ENCODE results near the gene IGSF22.
"Not testable (repeated sequence)": the region's sequence is repeated elsewhere in the genome, so short reads cannot be mapped to it uniquely, and the experiment has no call there.

IGSF22 gene

DNA sequence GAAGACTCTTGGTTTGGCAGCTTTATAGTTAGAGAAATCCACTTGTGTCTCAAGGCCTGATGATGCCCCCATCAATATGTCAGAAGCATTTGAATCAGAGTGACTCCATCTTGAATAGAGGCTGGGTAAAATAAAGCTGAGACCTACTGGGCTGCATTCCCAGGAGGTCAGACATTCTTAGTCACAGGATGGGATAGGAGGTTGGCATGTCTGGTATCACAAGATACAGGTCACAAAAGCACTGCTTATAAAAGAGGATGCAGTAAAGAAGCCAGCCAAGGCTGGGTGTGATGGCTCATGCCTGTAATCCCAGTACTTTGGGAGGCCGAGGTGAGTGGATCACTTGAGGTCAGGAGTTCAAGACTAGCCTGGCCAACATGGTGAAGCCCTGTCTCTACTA is 44.0 kb downstream of the IGSF22 start:
- DNase-seq, result not testable (repeated sequence)

DNA sequence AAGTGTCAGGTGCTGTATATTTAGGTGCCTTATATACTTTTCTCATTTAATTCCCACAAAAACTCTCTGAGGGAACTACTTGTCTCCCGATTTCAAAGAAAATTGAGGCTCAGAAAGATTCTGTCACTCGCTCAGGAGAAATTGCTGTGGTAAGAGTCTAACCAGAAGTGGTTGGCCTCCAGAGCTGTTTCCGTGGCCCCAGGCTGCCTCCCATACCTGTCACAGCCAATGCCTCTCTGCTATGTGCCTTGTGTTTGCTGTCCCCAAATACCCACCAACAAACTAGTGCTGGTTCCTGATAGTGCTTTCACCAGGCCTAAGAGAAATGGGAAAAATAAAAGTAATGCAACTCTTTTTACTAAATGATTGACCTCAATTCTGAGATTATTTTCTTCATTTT is 48.4 kb downstream of the IGSF22 start:
- DNase-seq, result no peak

DNA sequence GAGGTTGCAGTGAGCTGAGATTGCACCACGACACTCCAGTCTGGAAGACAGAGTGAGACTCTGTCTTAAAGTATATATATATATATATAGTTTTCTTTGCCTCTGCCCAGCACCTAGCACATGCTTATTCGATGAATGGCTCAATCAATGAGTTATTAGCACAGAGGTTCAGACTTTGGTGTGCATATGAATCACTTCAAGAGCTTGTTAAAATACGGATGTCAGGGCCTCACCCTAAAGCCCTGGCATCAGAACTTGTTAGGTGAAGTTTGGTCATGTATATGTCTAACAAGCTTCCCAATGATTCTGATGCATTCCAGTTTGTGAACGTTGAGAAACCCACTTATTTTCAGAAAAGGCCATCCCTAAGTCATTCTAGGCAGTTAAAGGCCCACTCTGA is 49.2 kb downstream of the IGSF22 start:
- DNase-seq, result no peak

DNA sequence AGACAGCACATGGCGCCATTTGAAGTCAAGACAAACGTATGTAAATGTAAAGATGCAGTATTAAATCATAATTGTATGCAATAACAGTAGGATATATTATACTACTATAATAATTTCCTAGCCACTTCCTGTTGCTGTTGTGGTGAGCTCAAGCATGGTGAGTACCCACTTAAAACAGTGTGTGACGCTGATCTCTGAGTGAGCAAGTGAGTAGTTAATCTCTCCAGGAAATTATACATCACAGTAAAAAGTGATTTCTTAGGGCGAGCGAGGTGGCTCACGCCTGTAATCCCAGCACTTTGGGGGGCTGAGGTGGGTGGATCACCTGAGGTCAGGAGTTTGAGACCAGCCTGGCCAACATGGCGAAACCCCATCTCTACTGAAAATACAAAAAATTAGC is 53.8 kb downstream of the IGSF22 start:
- peak; percentile 76 for DNase-seq

DNA sequence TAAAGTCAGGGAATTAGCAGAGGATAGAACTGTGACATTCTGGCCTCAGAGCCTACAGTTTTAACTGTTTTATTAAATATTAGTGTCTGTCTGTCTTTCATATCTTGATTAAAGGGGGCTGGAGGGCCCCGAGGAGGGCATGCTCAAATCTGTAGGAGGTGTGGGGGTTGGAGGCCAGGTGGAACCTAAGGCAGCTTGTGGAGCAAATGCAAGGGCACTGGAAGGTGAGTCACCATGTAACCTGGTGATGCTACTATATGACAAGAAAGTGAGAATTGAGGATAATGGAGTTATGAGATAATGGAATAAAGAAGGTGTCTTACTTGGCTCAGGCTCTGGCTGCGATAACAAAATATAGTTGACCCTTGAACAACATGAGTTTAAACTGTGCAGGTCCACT is 54.7 kb downstream of the IGSF22 start:
- DNase-seq, result no peak

DNA sequence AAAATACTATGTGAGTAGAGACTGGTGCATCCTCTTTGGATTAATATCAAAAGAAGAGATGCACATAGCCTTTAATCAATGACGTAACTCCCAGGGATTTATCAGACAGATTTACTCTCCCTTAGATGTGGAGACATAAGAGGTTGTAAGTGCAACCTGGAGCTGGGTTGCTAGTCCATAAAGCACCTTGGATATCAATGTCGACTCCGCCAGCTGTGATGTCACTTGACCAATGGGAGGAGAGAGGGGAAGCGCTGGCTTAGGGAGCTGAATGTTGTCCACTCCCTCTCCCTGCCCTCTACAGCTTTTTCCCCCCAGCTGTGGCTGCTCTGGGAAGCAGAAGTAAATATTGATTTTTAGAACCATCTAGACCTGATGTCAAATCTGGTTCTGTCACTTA is 56.3 kb downstream of the IGSF22 start:
- DNase-seq, result no peak

DNA sequence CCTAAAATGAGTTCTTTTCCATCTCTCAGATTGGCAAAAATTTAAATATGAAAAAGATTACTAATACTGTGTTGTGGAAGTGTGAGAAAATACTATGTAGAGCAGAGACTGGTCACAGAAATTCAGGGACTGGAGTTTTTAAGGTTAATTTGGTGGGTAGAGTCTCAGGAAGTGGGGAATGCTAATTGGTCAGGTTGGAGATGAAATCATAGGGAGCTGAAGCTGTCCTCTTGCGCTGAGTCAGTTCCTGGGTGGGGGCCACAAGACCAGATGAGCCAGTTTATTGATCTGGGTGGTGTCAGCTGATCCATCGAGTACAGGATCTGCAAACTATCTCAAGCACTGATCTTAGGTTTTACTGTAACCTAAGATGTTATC is 56.8 kb downstream of the IGSF22 start:
- DNase-seq, result peak; percentile 35

DNA sequence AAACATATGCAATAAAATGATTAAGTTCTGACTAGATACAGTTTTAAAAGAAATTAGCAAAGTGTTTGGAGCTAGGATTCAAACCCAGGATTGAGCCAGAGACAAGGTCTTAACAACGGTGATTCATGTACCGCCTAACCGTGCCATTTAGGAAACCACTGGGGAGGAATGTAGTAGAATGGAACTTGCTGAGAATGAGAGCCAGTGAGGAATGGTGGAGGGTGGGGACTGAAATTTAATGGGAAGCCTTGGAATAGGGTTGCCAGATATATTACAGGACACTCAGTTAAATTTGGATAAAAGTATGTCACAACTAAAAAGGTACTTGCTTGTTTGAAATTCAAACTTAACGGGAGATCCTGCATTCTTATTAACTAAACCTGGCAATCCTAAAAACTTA is 57.9 kb downstream of the IGSF22 start:
- no peak for DNase-seq

DNA sequence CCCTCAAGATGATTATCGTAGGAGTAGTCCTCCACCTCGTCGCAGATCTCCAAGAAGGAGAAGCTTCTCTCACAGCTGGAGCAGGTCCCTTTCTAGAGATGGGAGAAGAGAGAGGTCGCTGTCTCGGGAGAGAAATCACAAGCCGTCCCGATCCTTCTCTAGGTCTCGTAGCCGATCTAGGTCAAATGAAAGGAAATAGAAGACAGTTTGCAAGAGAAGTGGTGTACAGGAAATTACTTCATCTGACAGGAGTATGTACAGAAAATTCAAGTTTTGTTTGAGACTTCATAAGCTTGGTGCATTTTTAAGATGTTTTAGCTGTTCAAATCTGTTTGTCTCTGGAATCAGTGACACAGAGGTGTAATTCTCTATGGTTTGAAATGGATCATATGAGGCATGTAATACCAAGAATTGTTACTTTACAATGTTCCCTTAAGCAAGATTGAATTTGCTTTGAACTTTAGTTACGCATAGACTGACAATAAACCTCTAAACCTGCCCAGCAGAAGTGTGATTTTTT is 60.6 kb downstream of the IGSF22 start:
- peak; percentile 9 for DNase-seq

DNA sequence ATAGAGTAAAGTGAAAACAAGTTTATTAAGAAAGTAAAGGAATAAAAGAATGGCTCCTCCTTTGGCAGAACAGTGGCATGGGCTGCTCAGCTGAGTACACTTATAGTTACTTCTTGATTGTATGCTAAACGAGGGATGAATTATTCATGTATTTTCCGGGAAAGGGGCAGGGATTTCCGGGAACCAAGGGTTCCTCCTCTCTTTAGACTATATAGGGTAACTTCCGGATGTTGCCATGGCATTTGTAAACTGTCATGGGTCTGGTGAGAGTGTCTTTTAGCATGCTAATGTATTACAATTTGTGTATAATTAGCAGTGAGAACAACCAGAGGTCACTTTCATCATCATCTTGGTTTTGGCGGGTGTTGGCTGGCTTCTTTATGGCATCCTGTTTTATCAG is 68.3 kb downstream of the IGSF22 start:
- no peak for DNase-seq
